Activated T-helper 1 cell treated with anti-CD3 and anti-CD28 coated beads, Interleukin-2, amount 50 U/mL, for 16 hours (primary cell): Measurements from ENCODE around the gene SRSF7.
"Not testable (repeated sequence)": the region's sequence is repeated elsewhere in the genome, so short reads cannot be mapped to it uniquely, and the experiment has no call there.

Source experiments
- DNase-seq, 2 donors: peaks; one replicate each; pipeline ENCODE4 v3.0.0-alpha.2; 2020; ENCODE audit warnings: low read depth in 1 of 2, low spot score in 1 of 2

Gene SRSF7

GRCh38 chr2:38733300-38733971 is 17.7 kb downstream of the SRSF7 start:
- DNase-seq, result no peak

GRCh38 chr2:38731684-38732221 is 19.4 kb downstream of the SRSF7 start:
- no peak for DNase-seq

- DNase-seq, result no peak
Measured at GRCh38 chr2:38731090-38731489, 20.1 kb downstream of the SRSF7 start.

- DNase-seq, result no peak
Measured at GRCh38 chr2:38728694-38729093, 22.5 kb downstream of the SRSF7 start.

- no peak for DNase-seq
Measured at GRCh38 chr2:38727661-38728060, 23.5 kb downstream of the SRSF7 start.

GRCh38 chr2:38723173-38723572 is 28.0 kb downstream of the SRSF7 start:
- no peak for DNase-seq

- DNase-seq, result no peak
Measured at GRCh38 chr2:38722271-38723061, 28.7 kb downstream of the SRSF7 start.

GRCh38 chr2:38720613-38721241 is 30.4 kb downstream of the SRSF7 start:
- DNase-seq, result no peak

GRCh38 chr2:38719706-38720105 is 31.5 kb downstream of the SRSF7 start:
- DNase-seq, result no peak

GRCh38 chr2:38718601-38719000 is 32.6 kb downstream of the SRSF7 start:
- no peak for DNase-seq

- DNase-seq, result no peak
Measured at GRCh38 chr2:38716185-38716584, 35.0 kb downstream of the SRSF7 start.

- DNase-seq, result not testable (repeated sequence)
Measured at GRCh38 chr2:38714941-38715340, 36.2 kb downstream of the SRSF7 start.

GRCh38 chr2:38713338-38713737 is 37.8 kb downstream of the SRSF7 start:
- no peak for DNase-seq

- no peak for DNase-seq
Measured at GRCh38 chr2:38712871-38713270, 38.3 kb downstream of the SRSF7 start.

- no peak for DNase-seq
Measured at GRCh38 chr2:38712413-38712812, 38.7 kb downstream of the SRSF7 start.

- DNase-seq, result no peak
Measured at GRCh38 chr2:38711558-38711957, 39.6 kb downstream of the SRSF7 start.

- DNase-seq, result no peak
Measured at GRCh38 chr2:38709567-38710194, 41.5 kb downstream of the SRSF7 start.

- DNase-seq, result no peak
Measured at GRCh38 chr2:38708900-38709566, 42.1 kb downstream of the SRSF7 start.

- not testable (repeated sequence) for DNase-seq
Measured at GRCh38 chr2:38708491-38708890, 42.7 kb downstream of the SRSF7 start.

- no peak for DNase-seq
Measured at GRCh38 chr2:38706846-38707345, 44.3 kb downstream of the SRSF7 start.

- DNase-seq, result no peak
Measured at GRCh38 chr2:38704664-38705063, 46.5 kb downstream of the SRSF7 start.
